RWPE2 (cell line): ENCODE data around the gene TET1.

Experiments used
- ATAC-seq: fragments of 200-7000 bp; cut with Tn5 transposase; 3 replicates; pipeline ENCODE4 v1.9.1; 2021; ENCODE audit warnings: low read depth
- DNase-seq: peaks from one replicate; pipeline ENCODE4 v3.0.0-alpha.2; 2020; ENCODE audit warnings: low spot score
- H3K27ac ChIP-seq: fragments of 450-650 bp; 2 replicates; pipeline ENCODE4 v1.5.1; 2017; ENCODE audit warnings: mild to moderate bottlenecking; ENCODE audit not compliant: poor library complexity, severe bottlenecking
- H3K27me3 ChIP-seq: fragments of 250-450 bp; sonication (Bioruptor Pico); 2 replicates; pipeline ENCODE4 v1.5.1; 2021; ENCODE audit warnings: mild to moderate bottlenecking, moderate library complexity; ENCODE audit not compliant: insufficient read depth, poor library complexity, severe bottlenecking
- H3K36me3 ChIP-seq: fragments of 250-450 bp; sonication (Bioruptor Pico); 2 replicates; pipeline ENCODE4 v1.5.1; 2020; ENCODE audit warnings: low read depth, mild to moderate bottlenecking, moderate library complexity
- H3K4me1 ChIP-seq: fragments of 250-450 bp; sonication (Bioruptor Pico); 2 replicates; pipeline ENCODE4 v1.5.1; 2021; ENCODE audit warnings: mild to moderate bottlenecking, moderate library complexity; ENCODE audit not compliant: insufficient read depth, poor library complexity, severe bottlenecking
- H3K4me3 ChIP-seq: fragments of 250-450 bp; sonication (Bioruptor Pico); 2 replicates; pipeline ENCODE4 v1.5.1; 2021; ENCODE audit warnings: mild to moderate bottlenecking, moderate library complexity; ENCODE audit not compliant: severe bottlenecking
- H3K9me3 ChIP-seq: fragments of 250-450 bp; sonication (Bioruptor Pico); 2 replicates; pipeline ENCODE4 v1.5.1; 2021; ENCODE audit warnings: mild to moderate bottlenecking, moderate library complexity; ENCODE audit not compliant: severe bottlenecking
- CTCF ChIP-seq: fragments of 450-650 bp; IDR thresholded peaks from one replicate; pipeline ENCODE4 v1.5.1; 2017; ENCODE audit warnings: mild to moderate bottlenecking, moderate library complexity; ENCODE audit not compliant: poor library complexity, severe bottlenecking

Gene TET1

GRCh38 chr10:68665841-68666240 lies 105.7 kb downstream of the TET1 start:
- no peaks in the 10 kb centered on the region for H3K9me3 ChIP-seq
- no peak for ATAC-seq
- H3K4me3 ChIP-seq: no peak overlapping the region
- DNase-seq: no peak
- H3K4me1 ChIP-seq: peaks cover 19% of the 10 kb centered on the region
- no peak for TF ChIP-seq CTCF
- H3K27ac ChIP-seq: peak overlapping the region; percentile 83
- no peaks in the 10 kb centered on the region for H3K27me3 ChIP-seq
- no peaks in the 10 kb centered on the region for H3K36me3 ChIP-seq

- Histone ChIP-seq H3K9me3 (no peaks in the 10 kb centered on the region), H3K4me3 (no peak overlapping the region), H3K4me1 (peaks cover 19% of the 10 kb centered on the region), H3K27me3 (no peaks in the 10 kb centered on the region), H3K36me3 (no peaks in the 10 kb centered on the region), H3K27ac (peak overlapping the region; percentile 83)
- no peak for DNase-seq
- ATAC-seq: peak; percentile 97
- no peak for TF ChIP-seq CTCF
These were observed 106.2 kb downstream of the TET1 start for GRCh38 chr10:68666280-68666760.

GRCh38 chr10:68668231-68668630 lies 108.1 kb downstream of the TET1 start:
- Histone ChIP-seq H3K36me3 (no peaks in the 10 kb centered on the region), H3K9me3 (no peaks in the 10 kb centered on the region), H3K27me3 (no peaks in the 10 kb centered on the region), H3K4me3 (no peak overlapping the region), H3K27ac (no peak overlapping the region), H3K4me1 (peaks cover 19% of the 10 kb centered on the region)
- ATAC-seq (no peak), DNase-seq (no peak)
- TF ChIP-seq CTCF: no peak

GRCh38 chr10:68668972-68669371 lies 108.8 kb downstream of the TET1 start:
- DNase-seq: no peak
- TF ChIP-seq CTCF: no peak
- Histone ChIP-seq H3K27me3 (no peaks in the 10 kb centered on the region), H3K4me3 (no peak overlapping the region), H3K9me3 (no peaks in the 10 kb centered on the region), H3K36me3 (no peaks in the 10 kb centered on the region), H3K27ac (no peak overlapping the region), H3K4me1 (peaks cover 19% of the 10 kb centered on the region)
- no peak for ATAC-seq

GRCh38 chr10:68684413-68684812 lies 124.3 kb downstream of the TET1 start:
- ATAC-seq: no peak
- Histone ChIP-seq H3K36me3 (no peaks in the 10 kb centered on the region), H3K4me1 (no peaks in the 10 kb centered on the region), H3K9me3 (no peaks in the 10 kb centered on the region), H3K4me3 (no peak overlapping the region), H3K27ac (no peak overlapping the region), H3K27me3 (no peaks in the 10 kb centered on the region)
- no peak for TF ChIP-seq CTCF
- no peak for DNase-seq
